Ectodermal cell (in vitro differentiated cells): Measurements from ENCODE around the gene FOS.

ENCODE experiments used
- H3K27ac ChIP-seq: 2 replicates; pipeline ENCODE4 v1.7.0; 2013; ENCODE audit warnings: mild to moderate bottlenecking, low read depth, low read length; ENCODE audit not compliant: insufficient read depth, poor library complexity, severe bottlenecking
- H3K27me3 ChIP-seq: 2 replicates; pipeline ENCODE4 v1.7.0; 2013; ENCODE audit warnings: mild to moderate bottlenecking, low read length; ENCODE audit not compliant: insufficient read depth, control insufficient read depth, poor library complexity, severe bottlenecking
- H3K36me3 ChIP-seq: one replicate; pipeline ENCODE4 v1.7.0; 2013; ENCODE audit warnings: low read length; ENCODE audit not compliant: control insufficient read depth, insufficient read depth
- H3K4me1 ChIP-seq: one replicate; pipeline ENCODE4 v1.7.0; 2013; ENCODE audit warnings: low read length; ENCODE audit not compliant: control insufficient read depth, insufficient read depth
- H3K4me3 ChIP-seq: 2 replicates; pipeline ENCODE4 v1.7.0; 2013; ENCODE audit warnings: low read depth, low read length, control low read depth; ENCODE audit not compliant: insufficient read depth
- H3K9me3 ChIP-seq: 2 replicates; pipeline ENCODE4 v1.7.0; 2013; ENCODE audit warnings: mild to moderate bottlenecking, low read length, moderate library complexity; ENCODE audit not compliant: control insufficient read depth
- WGBS, 2 experiments: methylation state at CpG; one replicate each; pipeline ENCODE4 v1.1.7; 2013; ENCODE audit warnings: missing lambda C conversion rate in 2 of 2; 5-methylcytosine and 5-hydroxymethylcytosine counted together

The FOS gene

GRCh38 chr14:75236901-75237419 is 41.7 kb upstream of the FOS start:
- H3K36me3 ChIP-seq, result no peaks in the 10 kb centered on the region
- no peak overlapping the region for H3K27ac ChIP-seq
- H3K4me1 ChIP-seq, result peaks cover 7% of the 10 kb centered on the region
- no peak overlapping the region for H3K4me3 ChIP-seq
- no peaks in the 10 kb centered on the region for H3K27me3 ChIP-seq
- H3K9me3 ChIP-seq, result no peaks in the 10 kb centered on the region
- WGBS, 2 experiments, result 90 to 94% methylated on average over 9 of the region's 9 CpGs

GRCh38 chr14:75238756-75239455 is 39.7 kb upstream of the FOS start:
- Histone ChIP-seq H3K9me3 (no peaks in the 10 kb centered on the region), H3K4me3 (no peak overlapping the region), H3K27ac (no peak overlapping the region), H3K4me1 (peaks cover 10% of the 10 kb centered on the region), H3K36me3 (no peaks in the 10 kb centered on the region), H3K27me3 (no peaks in the 10 kb centered on the region)
- WGBS, 2 experiments, result 68 to 71% methylated on average over 11 of the region's 11 CpGs

- WGBS, 2 experiments, result 94 to 96% methylated on average over 6 of the region's 6 CpGs
- H3K27ac ChIP-seq, result no peak overlapping the region
- H3K4me1 ChIP-seq, result peaks cover 10% of the 10 kb centered on the region
- no peaks in the 10 kb centered on the region for H3K36me3 ChIP-seq
- H3K27me3 ChIP-seq, result no peaks in the 10 kb centered on the region
- no peak overlapping the region for H3K4me3 ChIP-seq
- no peaks in the 10 kb centered on the region for H3K9me3 ChIP-seq
These were observed 37.8 kb upstream of the FOS start for GRCh38 chr14:75240781-75241180.

GRCh38 chr14:75242546-75243273 is 35.9 kb upstream of the FOS start:
- H3K27ac ChIP-seq, result no peak overlapping the region
- peaks cover 10% of the 10 kb centered on the region for H3K4me1 ChIP-seq
- 69 to 71% methylated on average over 11 to 12 of the region's 12 CpGs for WGBS, 2 experiments
- H3K27me3 ChIP-seq, result no peaks in the 10 kb centered on the region
- H3K9me3 ChIP-seq, result no peaks in the 10 kb centered on the region
- H3K36me3 ChIP-seq, result no peaks in the 10 kb centered on the region
- H3K4me3 ChIP-seq, result no peak overlapping the region

- 93 to 96% methylated on average over 5 of the region's 5 CpGs for WGBS, 2 experiments
- H3K4me3 ChIP-seq, result no peak overlapping the region
- no peaks in the 10 kb centered on the region for H3K27me3 ChIP-seq
- peaks cover 5% of the 10 kb centered on the region for H3K4me1 ChIP-seq
- no peaks in the 10 kb centered on the region for H3K36me3 ChIP-seq
- H3K27ac ChIP-seq, result no peak overlapping the region
- no peaks in the 10 kb centered on the region for H3K9me3 ChIP-seq
These were observed 34.5 kb upstream of the FOS start for GRCh38 chr14:75244121-75244520.

GRCh38 chr14:75246546-75247285 is 31.9 kb upstream of the FOS start:
- H3K9me3 ChIP-seq, result no peaks in the 10 kb centered on the region
- peaks cover 3% of the 10 kb centered on the region for H3K4me1 ChIP-seq
- 93 to 94% methylated on average over 7 of the region's 7 CpGs for WGBS, 2 experiments
- no peaks in the 10 kb centered on the region for H3K36me3 ChIP-seq
- H3K27ac ChIP-seq, result no peak overlapping the region
- no peaks in the 10 kb centered on the region for H3K27me3 ChIP-seq
- H3K4me3 ChIP-seq, result no peak overlapping the region

GRCh38 chr14:75247286-75247922 is 31.2 kb upstream of the FOS start:
- Histone ChIP-seq H3K4me3 (no peak overlapping the region), H3K27ac (no peak overlapping the region), H3K27me3 (no peaks in the 10 kb centered on the region), H3K9me3 (no peaks in the 10 kb centered on the region), H3K36me3 (no peaks in the 10 kb centered on the region), H3K4me1 (peaks cover 3% of the 10 kb centered on the region)
- 86% methylated on average over 15 of the region's 15 CpGs for WGBS, 2 experiments

GRCh38 chr14:75247939-75248338 is 30.7 kb upstream of the FOS start:
- Histone ChIP-seq H3K27ac (no peak overlapping the region), H3K27me3 (no peaks in the 10 kb centered on the region), H3K4me3 (no peak overlapping the region), H3K36me3 (no peaks in the 10 kb centered on the region), H3K4me1 (no peaks in the 10 kb centered on the region), H3K9me3 (no peaks in the 10 kb centered on the region)
- WGBS, 2 experiments, result 95 to 99% methylated on average over 5 to 6 of the region's 6 CpGs

- H3K27me3 ChIP-seq, result no peaks in the 10 kb centered on the region
- WGBS, 2 experiments, result 80% methylated on average over 9 to 10 of the region's 10 CpGs
These were observed 29.2 kb upstream of the FOS start for GRCh38 chr14:75249251-75249957.

More at GRCh38 chr14:75249251-75249957, 29.2 kb upstream of the FOS start:
- no peaks in the 10 kb centered on the region for H3K36me3 ChIP-seq
- H3K9me3 ChIP-seq, result no peaks in the 10 kb centered on the region
- no peaks in the 10 kb centered on the region for H3K4me1 ChIP-seq
- no peak overlapping the region for H3K27ac ChIP-seq
- no peak overlapping the region for H3K4me3 ChIP-seq
